ENCODE data around the gene CFAP44.
"Not testable (repeated sequence)": the region's sequence is repeated elsewhere in the genome, so short reads cannot be mapped to it uniquely, and the experiment has no call there.

CFAP44 gene, protein sequence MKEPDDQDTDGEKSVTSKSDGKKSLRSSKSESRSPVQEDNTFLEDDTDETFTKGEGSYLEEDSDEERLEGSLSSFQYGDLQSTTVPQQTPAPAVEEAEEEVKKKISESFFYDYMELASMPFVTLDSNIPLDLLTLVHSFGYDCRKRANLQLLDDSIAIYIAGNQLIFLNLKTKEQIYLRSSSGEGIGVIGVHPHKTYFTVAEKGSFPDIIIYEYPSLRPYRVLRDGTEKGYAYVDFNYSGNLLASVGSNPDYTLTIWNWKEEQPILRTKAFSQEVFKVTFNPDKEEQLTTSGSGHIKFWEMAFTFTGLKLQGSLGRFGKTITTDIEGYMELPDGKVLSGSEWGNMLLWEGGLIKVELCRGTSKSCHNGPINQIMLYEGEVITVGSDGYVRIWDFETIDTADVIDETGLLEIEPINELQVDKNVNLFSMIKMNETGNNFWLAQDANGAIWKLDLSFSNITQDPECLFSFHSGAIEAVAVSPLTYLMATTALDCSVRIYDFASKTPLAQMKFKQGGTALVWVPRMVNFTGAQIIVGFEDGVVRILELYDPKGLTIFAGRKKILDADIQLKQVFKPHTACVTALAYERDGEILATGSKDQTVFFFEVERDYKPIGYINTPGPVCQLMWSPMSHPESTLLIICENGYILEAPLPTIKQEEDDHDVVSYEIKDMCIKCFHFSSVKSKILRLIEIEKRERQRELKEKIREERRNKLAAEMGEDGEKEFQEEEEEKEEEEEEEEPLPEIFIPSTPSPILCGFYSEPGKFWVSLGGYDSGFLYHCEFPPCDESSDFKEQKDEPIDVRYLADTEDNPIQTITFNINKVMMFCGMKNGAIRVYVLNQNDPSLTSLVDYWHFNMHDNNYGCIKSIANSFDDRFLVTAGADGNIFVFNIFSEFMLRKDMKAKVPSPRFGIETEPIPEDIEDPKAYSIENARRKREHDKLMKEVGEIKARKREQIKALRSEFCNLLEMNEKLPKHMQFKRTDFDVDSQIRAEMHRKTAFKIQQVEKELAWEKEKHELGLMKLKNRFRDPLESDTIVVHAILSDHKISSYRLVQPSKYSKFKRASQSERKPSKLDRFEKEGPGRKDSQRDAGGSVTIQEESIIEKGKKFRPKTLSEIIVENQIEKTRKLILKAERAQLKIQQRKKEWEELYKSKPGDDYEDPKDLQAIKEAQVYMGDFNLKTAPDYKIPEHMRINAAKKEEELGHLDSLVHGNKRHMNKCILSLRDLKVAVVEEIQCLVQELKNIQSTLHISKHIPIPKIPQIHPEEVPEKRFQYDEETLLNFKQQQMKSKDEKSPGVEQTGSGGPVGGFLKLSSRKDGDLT (N-terminal part only)

DNA sequence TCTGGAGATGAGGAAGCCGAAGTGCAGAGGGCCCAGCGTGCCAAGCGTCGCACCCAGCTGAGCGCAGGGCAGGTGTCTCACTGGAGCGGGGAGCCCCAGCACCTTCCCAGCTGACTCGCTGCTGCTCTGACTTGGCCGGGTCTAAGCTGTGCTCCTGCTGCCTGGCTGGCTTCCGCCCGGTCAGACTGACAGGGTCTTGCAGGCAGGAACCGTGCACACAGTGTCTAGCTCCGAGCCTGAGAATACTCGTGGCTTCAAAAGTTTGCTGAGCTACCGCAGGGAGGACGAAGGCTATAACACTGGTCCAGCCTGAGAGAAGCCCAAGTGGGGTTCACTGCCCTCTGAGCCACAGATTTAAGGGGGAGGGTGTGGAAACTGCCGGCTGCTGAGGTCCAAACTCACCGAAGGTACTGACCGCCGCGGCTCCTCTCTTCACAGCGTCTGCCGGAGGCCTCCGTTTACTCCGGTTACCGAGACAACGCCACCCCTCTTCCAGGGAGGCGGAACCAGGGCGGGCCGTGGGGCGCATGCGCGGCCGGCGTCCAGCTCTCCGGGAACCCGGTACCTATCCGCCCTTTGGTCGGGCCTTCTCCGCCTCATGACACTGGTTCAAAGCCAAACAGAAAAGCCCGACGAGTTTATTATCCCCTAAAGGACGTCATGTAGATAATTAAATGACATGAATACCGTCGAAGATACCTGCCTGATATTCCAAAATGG, at the start of gene CFAP44:
TSS of gene CFAP44 (minus strand) at position 443 of the 720 bp plus-strand sequence. CDS start 7,829 bp downstream, outside the sequence.
- DNase-seq, result no peak

DNA sequence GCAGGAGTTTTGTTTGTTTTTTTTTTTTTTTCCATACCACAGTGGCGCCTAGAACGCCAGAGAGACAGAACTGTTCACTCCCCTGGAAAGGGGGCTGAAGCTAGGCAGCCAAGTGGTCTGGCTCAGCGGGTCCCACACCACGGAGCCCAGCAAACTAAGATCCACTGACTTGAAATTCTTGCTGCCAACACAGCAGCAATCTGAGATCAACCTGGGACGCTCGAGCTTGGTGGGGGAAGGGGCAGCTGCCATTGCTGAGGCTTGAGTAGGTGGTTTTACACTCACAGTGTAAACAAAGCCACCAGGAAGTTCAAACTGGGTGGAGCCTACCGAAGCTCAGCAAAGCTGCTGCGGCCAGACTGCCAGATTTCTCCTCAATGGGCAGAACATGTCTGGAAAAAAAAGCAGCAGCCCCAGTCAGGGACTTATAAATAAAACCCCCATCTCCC, 43.9 kb upstream of the CFAP44 start:
- no peak for DNase-seq

DNA sequence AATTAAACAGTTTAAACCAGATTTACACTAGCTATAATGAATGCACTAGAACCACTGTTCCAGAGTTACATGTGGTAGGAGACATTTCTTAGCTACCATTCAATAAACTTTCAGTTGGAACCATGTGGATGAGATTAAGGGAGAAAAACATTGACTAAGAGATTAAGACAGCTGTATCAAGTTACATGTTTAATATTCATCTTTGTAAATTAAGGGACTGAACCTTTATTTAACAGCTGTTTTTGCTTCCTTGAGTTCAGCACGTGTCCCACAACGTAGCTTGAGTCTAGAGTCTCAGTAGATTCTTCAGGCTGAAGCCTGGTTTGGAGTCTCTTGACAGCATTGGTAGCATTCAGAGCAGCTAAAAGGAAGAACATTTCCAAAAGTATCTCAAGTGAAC, 27.2 kb upstream of the CFAP44 start:
- DNase-seq, result no peak

DNA sequence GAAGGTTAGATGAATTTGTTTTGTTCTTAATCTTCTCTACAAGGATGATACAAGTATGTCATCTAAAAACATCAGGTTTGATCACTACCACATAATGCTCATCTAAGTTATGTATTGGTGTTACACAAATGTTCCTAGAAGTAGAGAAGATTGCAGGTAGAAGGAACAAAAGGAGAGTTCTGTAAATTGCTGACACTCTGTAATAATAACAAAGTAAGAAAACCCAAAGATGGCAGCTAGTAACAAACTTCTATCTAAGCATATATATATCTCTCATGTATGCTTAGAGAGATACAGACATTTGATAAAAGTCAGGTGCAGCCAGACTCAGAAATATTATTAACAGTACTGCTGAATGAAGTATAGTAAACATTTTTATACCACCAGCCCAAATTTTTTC, 20.2 kb upstream of the CFAP44 start:
- no peak for DNase-seq

DNA sequence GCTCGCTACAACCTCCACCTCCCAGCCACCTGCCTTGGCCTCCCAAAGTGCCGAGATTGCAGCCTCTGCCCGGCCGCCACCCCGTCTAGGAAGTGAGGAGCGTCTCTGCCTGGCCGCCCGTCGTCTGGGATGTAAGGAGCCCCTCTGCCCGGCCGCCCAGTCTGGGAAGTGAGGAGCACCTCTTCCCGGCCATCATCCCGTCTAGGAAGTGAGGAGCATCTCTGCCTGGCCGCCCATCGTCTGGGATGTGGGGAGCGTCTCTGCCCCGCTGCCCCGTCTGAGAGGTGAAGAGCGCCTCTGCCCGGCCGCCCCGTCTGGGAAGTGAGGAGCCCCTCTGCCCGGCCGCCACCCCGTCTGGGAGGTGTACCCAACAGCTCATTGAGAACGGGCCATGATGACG, 17.3 kb upstream of the CFAP44 start:
- DNase-seq, result not testable (repeated sequence)

DNA sequence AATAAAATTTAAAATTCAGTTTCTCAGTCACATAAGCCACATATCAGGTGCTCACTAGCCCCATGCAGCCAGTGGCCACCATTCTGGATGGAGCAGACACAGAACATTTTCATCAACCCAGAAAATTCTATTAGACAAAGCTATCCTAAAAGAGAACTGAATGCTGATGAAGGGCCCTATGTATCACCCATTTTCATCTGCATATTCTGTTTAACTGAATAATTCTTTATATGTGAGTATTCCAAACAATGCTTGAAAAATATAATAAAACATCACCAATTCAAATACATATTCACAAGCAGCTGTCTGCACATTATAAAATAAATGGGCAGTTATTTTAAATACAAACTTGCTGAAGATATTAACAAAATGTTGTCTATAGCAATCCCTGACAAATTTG, 14.2 kb upstream of the CFAP44 start:
- DNase-seq, result no peak

DNA sequence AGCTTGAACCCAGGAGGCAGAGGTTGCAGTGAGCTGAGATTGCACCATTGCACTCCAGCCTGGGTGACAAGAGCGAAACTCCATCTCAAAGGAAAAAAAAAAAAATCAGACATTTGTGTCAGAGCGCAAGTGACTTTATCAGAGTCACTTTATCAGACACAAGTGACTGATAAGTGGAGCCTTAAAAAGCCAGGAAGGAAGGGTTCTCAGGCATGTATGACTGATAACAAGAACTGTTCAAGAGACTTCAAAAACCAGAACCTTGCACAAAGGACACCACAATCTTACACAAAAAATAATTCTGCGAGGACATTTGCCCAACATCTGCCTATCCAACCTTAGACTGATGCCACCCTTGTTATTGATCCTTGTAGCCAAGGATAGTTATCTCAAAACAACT, 13.3 kb upstream of the CFAP44 start:
- DNase-seq, result no peak

DNA sequence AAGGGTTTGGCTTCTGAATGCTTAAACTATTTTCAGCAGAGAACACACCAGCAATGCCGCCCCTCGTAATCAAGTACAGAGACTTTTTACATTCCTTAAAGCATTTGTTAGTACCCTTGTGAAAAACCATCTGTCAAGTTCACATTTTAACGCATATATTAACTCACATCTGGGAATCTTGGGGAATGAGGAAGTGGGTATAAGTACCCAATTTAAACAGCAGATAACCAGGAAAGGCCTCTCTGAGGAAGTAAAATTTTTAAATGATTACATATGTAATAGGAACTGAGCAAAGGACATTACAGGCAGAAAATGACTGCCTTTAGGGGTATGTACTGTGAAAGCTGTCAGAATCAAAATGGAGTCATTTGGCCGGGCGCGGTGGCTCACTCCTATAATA, 12.8 kb upstream of the CFAP44 start:
- no peak for DNase-seq

DNA sequence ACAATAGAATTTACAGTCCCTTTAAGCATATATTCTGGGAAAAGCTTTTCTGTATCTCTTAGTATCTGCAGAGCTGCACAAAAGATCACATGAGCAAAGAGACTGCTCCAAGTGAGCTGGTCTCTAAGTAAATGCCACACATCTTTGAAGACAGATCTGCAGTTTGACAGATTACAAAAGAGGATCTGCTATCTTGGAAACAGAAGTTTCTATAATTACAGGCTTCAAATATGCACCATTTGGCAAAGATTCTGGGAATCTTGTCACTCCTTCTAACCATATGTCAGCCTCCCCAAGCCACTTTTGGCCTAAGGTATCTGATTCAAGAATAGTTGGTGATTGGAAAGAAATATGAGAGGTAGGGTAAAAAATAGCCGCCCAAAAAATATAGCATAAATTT, 9.6 kb upstream of the CFAP44 start:
- DNase-seq, result no peak

DNA sequence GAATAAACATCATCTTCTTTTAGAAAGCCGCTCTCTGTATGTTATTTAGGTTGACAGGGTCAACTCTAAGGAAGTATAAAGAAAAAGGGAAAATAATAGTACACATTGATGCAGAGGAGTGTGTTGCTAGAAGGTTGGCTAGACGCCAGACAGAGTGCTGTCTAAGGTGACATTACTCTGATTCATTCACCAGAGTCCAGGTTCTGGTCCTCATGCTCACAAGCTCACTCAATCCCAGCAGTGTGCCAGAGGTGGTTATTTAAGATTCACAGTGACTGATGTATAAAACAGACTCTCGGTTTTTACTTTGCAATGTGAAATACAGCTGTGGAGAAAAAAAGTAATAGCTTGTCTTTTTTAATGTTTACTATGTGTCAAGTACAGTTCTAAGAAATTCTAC, 1.7 kb downstream of the CFAP44 start:
- no peak for DNase-seq

DNA sequence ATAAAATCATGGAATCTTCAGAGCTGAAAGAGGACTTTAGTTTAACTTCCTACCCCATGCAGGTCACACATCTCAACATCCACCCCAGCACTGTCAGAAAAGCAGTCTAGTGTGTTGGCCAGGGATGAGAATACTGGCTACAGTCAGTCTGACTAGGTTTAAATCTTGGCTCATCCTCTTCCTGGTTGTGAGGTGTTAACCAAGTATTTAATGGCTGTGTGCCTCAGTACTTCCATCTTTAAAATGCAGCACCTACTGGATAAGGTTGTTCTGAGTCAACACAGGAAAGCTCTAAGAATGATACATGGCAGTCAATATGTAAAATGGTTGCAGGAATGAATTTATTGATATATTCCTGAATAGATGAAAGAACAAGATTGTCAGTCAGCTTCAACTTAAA, 3.1 kb downstream of the CFAP44 start:
- DNase-seq, result no peak

DNA sequence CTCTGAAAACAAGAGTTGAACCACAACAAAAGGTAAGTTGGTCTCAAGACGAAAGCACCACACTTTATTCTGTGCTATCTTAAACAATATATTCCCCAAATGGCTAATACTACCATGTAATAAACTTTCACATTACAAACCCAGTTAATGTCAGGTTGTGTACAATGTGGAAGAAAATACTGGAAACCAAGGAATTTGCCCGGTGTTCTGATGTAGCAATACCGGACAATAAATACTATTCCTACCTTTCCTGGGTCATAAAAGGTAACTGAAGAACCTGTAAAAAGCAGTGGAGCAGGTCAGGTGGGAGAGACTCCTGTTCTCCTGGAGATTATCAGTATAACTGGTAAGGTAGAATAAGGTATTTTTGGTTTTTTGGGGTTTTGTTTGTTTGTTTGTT, 3.9 kb downstream of the CFAP44 start:
- DNase-seq, result no peak

DNA sequence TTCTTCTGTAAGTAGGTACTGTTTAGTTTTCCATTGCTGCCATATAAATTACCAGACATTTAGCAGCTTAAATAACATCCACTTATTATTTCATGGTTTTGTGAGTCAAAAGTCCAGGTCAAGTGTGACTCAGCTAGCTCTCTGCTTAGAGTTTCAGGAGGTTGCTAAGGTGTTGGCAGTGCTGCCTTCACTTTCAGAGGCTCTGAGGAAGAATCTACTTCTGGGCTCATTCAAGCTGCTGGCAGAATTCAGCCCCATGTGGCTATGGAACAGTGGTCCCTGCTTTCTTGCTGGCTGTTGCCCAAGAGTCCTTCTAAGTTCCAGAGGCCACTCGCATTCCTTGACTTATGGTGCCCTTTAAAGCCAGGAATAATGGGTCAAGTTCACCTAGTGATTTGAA, 4.5 kb downstream of the CFAP44 start:
- no peak for DNase-seq

DNA sequence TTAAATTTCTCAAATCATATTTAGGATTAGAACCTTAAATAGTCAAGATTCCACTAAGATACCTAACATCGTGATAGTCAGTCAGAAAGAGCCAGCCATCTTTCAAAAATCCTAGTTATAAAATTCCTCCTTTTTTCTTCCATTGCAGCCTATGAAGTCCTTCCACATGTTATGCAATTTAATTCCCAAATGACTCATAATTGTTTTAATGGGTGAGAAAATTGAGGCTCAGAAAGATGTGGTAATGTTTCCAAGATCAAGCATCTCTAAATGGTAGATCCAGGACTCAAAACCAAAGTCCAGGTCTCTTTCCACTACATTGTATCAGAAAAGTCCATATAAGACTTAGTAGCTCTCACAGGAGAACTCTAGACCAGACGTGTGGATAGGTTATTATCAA, 9.5 kb downstream of the CFAP44 start:
- DNase-seq, result no peak

DNA sequence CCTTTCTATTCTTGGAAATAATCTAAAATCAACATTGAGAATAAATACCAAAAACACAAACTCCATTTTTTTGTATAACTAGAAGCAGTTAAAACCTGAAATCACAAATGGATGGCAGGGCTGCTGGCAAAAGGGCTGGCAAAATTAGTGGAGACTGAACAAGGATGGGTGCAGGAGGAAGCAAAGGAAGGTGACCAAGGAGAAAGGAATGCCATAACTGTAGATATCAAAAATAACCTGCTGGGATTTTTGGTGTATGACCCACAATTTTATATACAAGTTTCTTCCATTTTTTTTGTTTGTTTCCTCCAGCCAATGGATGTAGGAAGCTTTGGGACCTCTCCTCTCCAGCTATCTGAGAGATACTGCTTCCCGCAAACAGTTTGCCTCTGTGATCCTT, 12.7 kb downstream of the CFAP44 start:
- DNase-seq, result no peak

DNA sequence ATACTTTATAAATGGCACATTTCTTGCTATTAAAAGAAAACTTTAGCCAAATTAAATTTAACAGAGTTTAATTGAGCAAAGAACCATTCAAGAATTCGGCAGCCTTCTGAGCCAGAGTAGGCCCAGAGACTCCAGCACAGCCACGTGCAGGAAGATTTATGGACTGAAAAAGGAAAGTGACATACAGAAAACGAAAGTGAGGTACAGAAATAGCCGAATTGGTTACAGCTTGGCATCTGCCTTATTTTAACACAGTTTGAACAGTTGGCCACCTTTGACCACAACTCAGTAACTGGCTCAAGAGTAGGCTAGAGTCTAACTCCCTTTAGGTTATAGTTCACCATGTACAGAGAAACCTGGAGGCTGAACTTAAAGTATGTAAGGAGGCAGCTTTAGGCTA, 17.6 kb downstream of the CFAP44 start:
- DNase-seq, result no peak

DNA sequence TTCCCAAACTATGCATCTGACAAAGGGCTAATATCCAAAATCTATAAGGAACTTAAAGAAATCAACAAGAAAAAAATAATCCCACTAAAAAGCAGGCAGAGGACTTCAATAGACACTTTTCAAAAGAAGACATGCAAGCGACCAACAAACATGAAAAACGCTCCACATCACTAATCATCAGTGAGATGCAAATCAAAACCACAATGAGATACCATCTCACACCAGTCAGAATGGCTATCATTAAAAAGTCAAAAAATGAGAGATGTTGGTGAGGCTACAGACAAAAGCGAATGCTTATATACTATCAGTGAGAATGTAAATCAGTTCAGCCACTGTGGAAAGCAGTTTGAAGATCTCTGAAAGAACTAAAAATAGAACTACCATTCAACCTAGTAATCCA, 20.2 kb downstream of the CFAP44 start:
- DNase-seq, result no peak

DNA sequence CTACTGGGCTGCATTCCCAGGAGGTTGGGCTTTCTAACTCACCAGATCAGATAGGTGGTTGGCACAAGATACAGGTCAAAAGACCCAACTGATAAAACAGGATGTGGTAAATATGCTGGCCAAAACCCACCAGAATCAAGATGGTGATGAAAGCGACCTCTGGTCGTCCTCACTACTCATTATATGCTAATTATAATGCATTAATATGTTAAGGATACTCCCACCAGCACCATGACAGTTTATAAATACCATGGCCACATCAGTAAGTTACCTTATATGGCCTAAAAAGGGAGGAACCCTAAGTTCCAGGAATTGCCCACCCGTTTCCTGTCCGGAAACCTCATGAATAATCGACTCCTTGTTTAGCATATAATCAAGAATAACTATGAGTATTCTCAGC, 31.6 kb downstream of the CFAP44 start:
- DNase-seq, result no peak

DNA sequence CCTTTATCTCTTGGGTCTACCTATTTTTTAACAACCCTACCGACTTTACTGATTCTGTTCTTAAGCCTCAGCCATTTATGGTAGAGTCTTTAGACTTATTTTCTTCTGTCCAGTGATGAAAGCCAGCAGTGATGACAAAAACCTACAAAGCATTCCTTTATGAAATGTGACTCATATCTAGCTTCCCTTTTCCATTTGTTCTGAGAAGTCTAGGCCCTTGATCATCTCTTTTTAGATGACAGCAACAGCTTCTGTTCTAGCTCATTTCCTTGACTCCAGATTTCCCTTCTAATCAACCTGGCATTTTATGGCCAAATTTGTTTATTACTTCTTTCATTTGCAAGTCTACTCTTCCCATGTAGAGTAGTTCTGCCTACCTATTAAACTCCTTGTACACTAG, 36.1 kb downstream of the CFAP44 start:
- DNase-seq, result no peak

DNA sequence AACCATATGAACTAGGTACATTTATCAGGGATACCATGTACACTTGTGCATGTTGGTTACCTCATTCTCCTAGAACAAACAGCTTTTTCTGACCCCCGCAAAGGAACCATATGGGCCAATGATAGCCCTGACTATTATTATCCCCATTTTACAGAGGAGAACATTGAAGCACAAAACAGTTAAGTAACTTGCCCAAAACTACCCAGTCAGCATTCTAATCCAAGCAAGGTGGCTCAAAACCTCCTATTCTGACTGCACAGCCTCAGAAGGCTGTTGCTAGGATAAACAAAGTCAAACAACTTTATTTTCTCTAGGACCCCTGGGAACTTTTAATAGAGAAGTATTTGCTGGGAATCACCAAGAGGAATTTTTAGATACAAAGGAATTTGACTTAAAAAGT, 36.7 kb downstream of the CFAP44 start:
- no peak for DNase-seq

All from amniotic stem cell (primary cell).